Measurements from ENCODE around the gene PLET1. TPM values are rescaled to one million over a fixed set of nuclear protein-coding genes. Genes with fewer than 3 reads are reported as not detected.

The PLET1 gene
- total and polyA plus RNA-seq, 4 donors, result not detected

DNA sequence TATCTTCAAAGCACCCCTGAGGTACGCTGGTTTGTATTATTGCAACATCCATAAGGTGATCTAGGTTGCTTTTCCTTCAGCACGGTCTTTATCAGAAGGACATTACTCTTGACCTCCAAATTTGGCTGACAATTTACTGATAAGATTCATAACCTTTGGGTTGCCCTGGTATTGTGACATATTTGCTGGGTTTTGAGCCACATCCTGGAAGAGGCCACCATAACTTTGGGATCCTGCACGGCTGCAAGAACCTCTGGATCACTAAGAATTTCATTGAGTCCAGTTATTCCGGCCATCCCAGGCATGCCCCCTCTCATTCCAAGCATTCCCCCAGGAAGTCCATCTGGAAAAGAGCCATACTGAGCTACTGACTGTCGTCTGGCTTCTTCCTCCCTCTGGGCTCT is 6.5 kb upstream of the PLET1 start:
- no peaks in the 10 kb centered on the region for H3K36me3 ChIP-seq (ENCODE audit: control insufficient read depth in 4 of 4, insufficient read depth in 3 of 4, low read depth in 1 of 4, low read length in 3 of 4)
- TF ChIP-seq TAF1 (conservative IDR thresholded peaks at IDR 0.05) (no peak), RXRA (IDR thresholded peaks at IDR 0.05) (peak; percentile 83 to 87), RAD21 (IDR thresholded peaks at IDR 0.05) (peak; percentile 10 to 26), FOXA1 (IDR thresholded peaks at IDR 0.05) (no peak), CTCF (IDR thresholded peaks at IDR 0.05; ENCODE audit: low read depth, low read length, missing input control) (no peak), SP1 (IDR thresholded peaks at IDR 0.05) (peak; percentile 41), GABPA (IDR thresholded peaks at IDR 0.05 in 1 of 2, conservative IDR thresholded peaks at IDR 0.05 in 1 of 2) (peak in 1 of 2 donors; percentile 46), ZBTB33 (IDR thresholded peaks at IDR 0.05) (peak; percentile 35), HNF4A (conservative IDR thresholded peaks at IDR 0.05) (peak; percentile 76 to 80), EGR1 (IDR thresholded peaks at IDR 0.05; ENCODE audit: low read depth in 2 of 2) (no peak), NR2F2 (IDR thresholded peaks at IDR 0.05) (peak; percentile 63), MAX (IDR thresholded peaks at IDR 0.05) (peak; percentile 43), YY1 (IDR thresholded peaks at IDR 0.05) (peak; percentile 74), JUND (IDR thresholded peaks at IDR 0.05) (peak; percentile 40 to 56), HNF4G (IDR thresholded peaks at IDR 0.05) (peak; percentile 44), FOXA2 (IDR thresholded peaks at IDR 0.05) (no peak)
- TF ChIP-seq, protein P1, sequence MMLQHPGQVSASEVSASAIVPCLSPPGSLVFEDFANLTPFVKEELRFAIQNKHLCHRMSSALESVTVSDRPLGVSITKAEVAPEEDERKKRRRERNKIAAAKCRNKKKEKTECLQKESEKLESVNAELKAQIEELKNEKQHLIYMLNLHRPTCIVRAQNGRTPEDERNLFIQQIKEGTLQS (IDR thresholded peaks at IDR 0.05), result peak; percentile 27
- TF ChIP-seq, protein P2, sequence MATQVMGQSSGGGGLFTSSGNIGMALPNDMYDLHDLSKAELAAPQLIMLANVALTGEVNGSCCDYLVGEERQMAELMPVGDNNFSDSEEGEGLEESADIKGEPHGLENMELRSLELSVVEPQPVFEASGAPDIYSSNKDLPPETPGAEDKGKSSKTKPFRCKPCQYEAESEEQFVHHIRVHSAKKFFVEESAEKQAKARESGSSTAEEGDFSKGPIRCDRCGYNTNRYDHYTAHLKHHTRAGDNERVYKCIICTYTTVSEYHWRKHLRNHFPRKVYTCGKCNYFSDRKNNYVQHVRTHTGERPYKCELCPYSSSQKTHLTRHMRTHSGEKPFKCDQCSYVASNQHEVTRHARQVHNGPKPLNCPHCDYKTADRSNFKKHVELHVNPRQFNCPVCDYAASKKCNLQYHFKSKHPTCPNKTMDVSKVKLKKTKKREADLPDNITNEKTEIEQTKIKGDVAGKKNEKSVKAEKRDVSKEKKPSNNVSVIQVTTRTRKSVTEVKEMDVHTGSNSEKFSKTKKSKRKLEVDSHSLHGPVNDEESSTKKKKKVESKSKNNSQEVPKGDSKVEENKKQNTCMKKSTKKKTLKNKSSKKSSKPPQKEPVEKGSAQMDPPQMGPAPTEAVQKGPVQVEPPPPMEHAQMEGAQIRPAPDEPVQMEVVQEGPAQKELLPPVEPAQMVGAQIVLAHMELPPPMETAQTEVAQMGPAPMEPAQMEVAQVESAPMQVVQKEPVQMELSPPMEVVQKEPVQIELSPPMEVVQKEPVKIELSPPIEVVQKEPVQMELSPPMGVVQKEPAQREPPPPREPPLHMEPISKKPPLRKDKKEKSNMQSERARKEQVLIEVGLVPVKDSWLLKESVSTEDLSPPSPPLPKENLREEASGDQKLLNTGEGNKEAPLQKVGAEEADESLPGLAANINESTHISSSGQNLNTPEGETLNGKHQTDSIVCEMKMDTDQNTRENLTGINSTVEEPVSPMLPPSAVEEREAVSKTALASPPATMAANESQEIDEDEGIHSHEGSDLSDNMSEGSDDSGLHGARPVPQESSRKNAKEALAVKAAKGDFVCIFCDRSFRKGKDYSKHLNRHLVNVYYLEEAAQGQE (IDR thresholded peaks at IDR 0.05), result no peak
- H3K9ac ChIP-seq (ENCODE audit: low read depth in 1 of 2, low read length in 2 of 2), result no peak overlapping the region
- WGBS, result 30% methylated on average over 5 of the region's 5 CpGs
- H3K27ac ChIP-seq (ENCODE audit: low read depth in 1 of 2, low read length in 2 of 2), result no peak overlapping the region
- no peak for DNase-seq (ENCODE audit: low spot score)
- H3K27me3 ChIP-seq (ENCODE audit: control insufficient read depth in 4 of 4, insufficient read depth in 4 of 4, low read length in 3 of 4), result no peaks in the 10 kb centered on the region
- peaks cover 0 to 14% (median 7%) of the 10 kb centered on the region in 4 donors for H3K4me1 ChIP-seq (ENCODE audit: control insufficient read depth in 4 of 4, insufficient read depth in 4 of 4, low read length in 3 of 4)
- H3K9me3 ChIP-seq (ENCODE audit: control insufficient read depth in 4 of 4, low read length in 3 of 4), result no peaks in the 10 kb centered on the region
- H3K4me3 ChIP-seq (ENCODE audit: low read depth in 1 of 3, low read length in 3 of 3), result no peak overlapping the region
